Measurements from ENCODE around the gene P2RX3. TPM values are rescaled to one million over a fixed set of nuclear protein-coding genes. Genes with fewer than 3 reads are reported as not detected.

Gene P2RX3
- total RNA-seq, 2 donors from 2014 or later, result not detected

- Histone ChIP-seq H3K9ac (ENCODE audit: extremely low read depth, low read length, poor library complexity, severe bottlenecking) (no peak overlapping the region), H3K4me3 (ENCODE audit: low read length) (no peak overlapping the region), H3K4me1 (ENCODE audit: control insufficient read depth, insufficient read depth, low read length) (peaks cover 13% of the 10 kb centered on the region), H3K9me3 (ENCODE audit: control insufficient read depth, low read length) (no peaks in the 10 kb centered on the region), H3K36me3 (ENCODE audit: control insufficient read depth, insufficient read depth, low read length) (no peaks in the 10 kb centered on the region), H3K27me3 (ENCODE audit: control insufficient read depth, insufficient read depth, low read length, poor library complexity, severe bottlenecking) (peaks cover 70% of the 10 kb centered on the region), H3K27ac (ENCODE audit: low read depth, low read length) (no peak overlapping the region)
- H3K27ac Mint-ChIP-seq, result no peak overlapping the region
- WGBS, 2 experiments (ENCODE audit: insufficient coverage in 1 of 2, insufficient read length in 1 of 2), result 77 to 80% methylated on average over 7 to 19 of the region's 19 CpGs
- peaks cover 16% of the 10 kb centered on the region for H3K4me1 Mint-ChIP-seq
- no peaks in the 10 kb centered on the region for H3K9me3 Mint-ChIP-seq
- H3K27me3 Mint-ChIP-seq (ENCODE audit: insufficient read depth), result peaks cover 59% of the 10 kb centered on the region
- no peak for TF ChIP-seq CTCF (conservative IDR thresholded peaks at IDR 0.05)
- H3K4me3 Mint-ChIP-seq, result no peak overlapping the region
- H3K36me3 Mint-ChIP-seq (ENCODE audit: low read depth), result no peaks in the 10 kb centered on the region
- no peak for DNase-seq
Observed at GRCh38 chr11:57368106-57368844, 30.1 kb downstream of the P2RX3 start.

- Histone ChIP-seq H3K27me3 (ENCODE audit: control insufficient read depth, insufficient read depth, low read length, poor library complexity, severe bottlenecking) (peaks cover 65% of the 10 kb centered on the region), H3K27ac (ENCODE audit: low read depth, low read length) (no peak overlapping the region), H3K4me1 (ENCODE audit: control insufficient read depth, insufficient read depth, low read length) (peaks cover 13% of the 10 kb centered on the region), H3K9ac (ENCODE audit: extremely low read depth, low read length, poor library complexity, severe bottlenecking) (no peak overlapping the region), H3K9me3 (ENCODE audit: control insufficient read depth, low read length) (no peaks in the 10 kb centered on the region), H3K36me3 (ENCODE audit: control insufficient read depth, insufficient read depth, low read length) (no peaks in the 10 kb centered on the region), H3K4me3 (ENCODE audit: low read length) (no peak overlapping the region)
- Mint-ChIP-seq H3K27ac (no peak overlapping the region), H3K4me3 (no peak overlapping the region), H3K9me3 (no peaks in the 10 kb centered on the region), H3K4me1 (peaks cover 16% of the 10 kb centered on the region), H3K36me3 (ENCODE audit: low read depth) (no peaks in the 10 kb centered on the region), H3K27me3 (ENCODE audit: insufficient read depth) (peaks cover 59% of the 10 kb centered on the region)
- no peak for TF ChIP-seq CTCF (conservative IDR thresholded peaks at IDR 0.05)
- no peak for DNase-seq
- 83 to 93% methylated on average over 4 to 5 of the region's 5 CpGs for WGBS, 2 experiments (ENCODE audit: insufficient coverage in 1 of 2, insufficient read length in 1 of 2)
Observed at GRCh38 chr11:57368845-57369232, 30.7 kb downstream of the P2RX3 start.

- peaks cover 58% of the 10 kb centered on the region for H3K27me3 Mint-ChIP-seq (ENCODE audit: insufficient read depth)
- WGBS, 2 experiments (ENCODE audit: insufficient coverage in 1 of 2, insufficient read length in 1 of 2), result 87 to 91% methylated on average over 6 to 7 of the region's 7 CpGs
- Histone ChIP-seq H3K36me3 (ENCODE audit: control insufficient read depth, insufficient read depth, low read length) (no peaks in the 10 kb centered on the region), H3K27me3 (ENCODE audit: control insufficient read depth, insufficient read depth, low read length, poor library complexity, severe bottlenecking) (peaks cover 61% of the 10 kb centered on the region), H3K4me1 (ENCODE audit: control insufficient read depth, insufficient read depth, low read length) (peaks cover 12% of the 10 kb centered on the region), H3K27ac (ENCODE audit: low read depth, low read length) (no peak overlapping the region), H3K9ac (ENCODE audit: extremely low read depth, low read length, poor library complexity, severe bottlenecking) (no peak overlapping the region), H3K9me3 (ENCODE audit: control insufficient read depth, low read length) (no peaks in the 10 kb centered on the region), H3K4me3 (ENCODE audit: low read length) (no peak overlapping the region)
- no peak overlapping the region for H3K4me3 Mint-ChIP-seq
- no peaks in the 10 kb centered on the region for H3K9me3 Mint-ChIP-seq
- DNase-seq, result no peak
- H3K4me1 Mint-ChIP-seq, result peaks cover 10% of the 10 kb centered on the region
- no peaks in the 10 kb centered on the region for H3K36me3 Mint-ChIP-seq (ENCODE audit: low read depth)
- no peak overlapping the region for H3K27ac Mint-ChIP-seq
- no peak for TF ChIP-seq CTCF (conservative IDR thresholded peaks at IDR 0.05)
Observed at GRCh38 chr11:57370251-57370650, 32.1 kb downstream of the P2RX3 start.

Data from endodermal cell (in vitro differentiated cells).